WERI-Rb-1 (cell line): ENCODE data around the gene TRIM44.

Source experiments
- DNase-seq: peaks from one replicate; pipeline ENCODE4 v3.0.0-alpha.2; 2020
- H3K27ac ChIP-seq: fragments of 250-450 bp; sonication (Bioruptor Pico); 2 replicates; pipeline ENCODE4 v1.5.1; 2020; ENCODE audit warnings: mild to moderate bottlenecking, moderate library complexity
- H3K27me3 ChIP-seq: fragments of 250-450 bp; sonication (Bioruptor Pico); 2 replicates; pipeline ENCODE4 v1.5.1; 2021; ENCODE audit warnings: mild to moderate bottlenecking, low read depth, moderate library complexity; ENCODE audit not compliant: insufficient read depth, severe bottlenecking
- H3K36me3 ChIP-seq: fragments of 250-450 bp; sonication (Bioruptor Pico); 2 replicates; pipeline ENCODE4 v1.5.1; 2020; ENCODE audit warnings: mild to moderate bottlenecking, moderate library complexity
- H3K4me3 ChIP-seq: 2 replicates; pipeline ENCODE4 v1.5.1; 2011; ENCODE audit warnings: low read depth, mild to moderate bottlenecking, control low read depth, low read length
- H3K9me3 ChIP-seq: fragments of 250-450 bp; sonication (Bioruptor Pico); 2 replicates; pipeline ENCODE4 v1.5.1; 2021; ENCODE audit warnings: mild to moderate bottlenecking, moderate library complexity; ENCODE audit not compliant: severe bottlenecking
- TF ChIP-seq, protein P1 (sequence below): IDR thresholded peaks from 2 replicates; pipeline ENCODE4 v1.5.1; 2011; ENCODE audit warnings: low read depth, mild to moderate bottlenecking, control low read depth, inconsistent platforms, low read length

Gene TRIM44

DNA sequence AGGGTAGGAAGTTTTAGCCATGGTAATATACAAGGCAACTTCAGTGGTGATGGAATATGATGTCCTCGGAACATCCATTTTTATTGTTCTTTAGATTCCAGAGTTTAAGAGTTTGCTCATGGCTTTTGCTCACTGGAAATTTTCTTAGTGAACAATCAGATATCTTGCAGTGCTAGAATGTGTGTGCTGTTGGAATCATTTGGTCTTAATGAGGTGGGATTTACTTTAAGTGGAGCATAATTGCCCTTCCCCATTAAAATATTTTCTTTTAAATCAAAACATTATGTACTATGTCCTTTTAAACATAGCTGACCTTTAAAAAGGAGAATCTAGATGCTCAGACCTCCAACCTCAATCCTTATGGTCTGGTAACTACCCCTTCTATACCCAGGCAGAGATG lies 204.0 kb downstream of the TRIM44 start:
- DNase-seq = no peak
- Histone ChIP-seq H3K27ac (no peak overlapping the region), H3K9me3 (no peaks in the 10 kb centered on the region), H3K4me3 (no peak overlapping the region), H3K36me3 (no peaks in the 10 kb centered on the region), H3K27me3 (no peaks in the 10 kb centered on the region)
- TF ChIP-seq, protein P1, sequence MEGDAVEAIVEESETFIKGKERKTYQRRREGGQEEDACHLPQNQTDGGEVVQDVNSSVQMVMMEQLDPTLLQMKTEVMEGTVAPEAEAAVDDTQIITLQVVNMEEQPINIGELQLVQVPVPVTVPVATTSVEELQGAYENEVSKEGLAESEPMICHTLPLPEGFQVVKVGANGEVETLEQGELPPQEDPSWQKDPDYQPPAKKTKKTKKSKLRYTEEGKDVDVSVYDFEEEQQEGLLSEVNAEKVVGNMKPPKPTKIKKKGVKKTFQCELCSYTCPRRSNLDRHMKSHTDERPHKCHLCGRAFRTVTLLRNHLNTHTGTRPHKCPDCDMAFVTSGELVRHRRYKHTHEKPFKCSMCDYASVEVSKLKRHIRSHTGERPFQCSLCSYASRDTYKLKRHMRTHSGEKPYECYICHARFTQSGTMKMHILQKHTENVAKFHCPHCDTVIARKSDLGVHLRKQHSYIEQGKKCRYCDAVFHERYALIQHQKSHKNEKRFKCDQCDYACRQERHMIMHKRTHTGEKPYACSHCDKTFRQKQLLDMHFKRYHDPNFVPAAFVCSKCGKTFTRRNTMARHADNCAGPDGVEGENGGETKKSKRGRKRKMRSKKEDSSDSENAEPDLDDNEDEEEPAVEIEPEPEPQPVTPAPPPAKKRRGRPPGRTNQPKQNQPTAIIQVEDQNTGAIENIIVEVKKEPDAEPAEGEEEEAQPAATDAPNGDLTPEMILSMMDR = no peak
